Forelimb muscle (tissue), 1 donor: ENCODE results near the gene LOXHD1. TPM values are rescaled to one million over a fixed set of nuclear protein-coding genes. Genes with fewer than 3 reads are reported as not detected.

ENCODE experiments used
- DNase-seq: peaks from one replicate; pipeline ENCODE4 v3.0.0-alpha.2; 2013; ENCODE audit warnings: low read depth
- polyA plus RNA-seq: library from polyadenylated mRNA; unstranded; fragments of 120-200 nt; gene quantifications from one replicate; pipeline ENCODE4 v1.2.1, GENCODE V29; 2013; ENCODE audit not compliant: insufficient read length

The LOXHD1 gene
- polyA plus RNA-seq, 1 donor = 3.2 TPM

- no peak for DNase-seq
Observed at GRCh38 chr18:46574743-46575115, 82.3 kb downstream of the LOXHD1 start.

GRCh38 chr18:46574000-46574742 lies 82.8 kb downstream of the LOXHD1 start:
- DNase-seq = no peak

GRCh38 chr18:46573156-46573555 lies 83.9 kb downstream of the LOXHD1 start:
- no peak for DNase-seq

GRCh38 chr18:46571756-46572155 lies 85.3 kb downstream of the LOXHD1 start:
- no peak for DNase-seq

- no peak for DNase-seq
Observed at GRCh38 chr18:46570666-46571065, 86.4 kb downstream of the LOXHD1 start.

- no peak for DNase-seq
Observed at GRCh38 chr18:46570134-46570533, 86.9 kb downstream of the LOXHD1 start.

- no peak for DNase-seq
Observed at GRCh38 chr18:46569211-46569610, 87.8 kb downstream of the LOXHD1 start.

GRCh38 chr18:46567196-46567595 lies 89.8 kb downstream of the LOXHD1 start:
- DNase-seq = no peak

GRCh38 chr18:46566111-46566510 lies 90.9 kb downstream of the LOXHD1 start:
- DNase-seq = no peak

GRCh38 chr18:46565256-46565655 lies 91.8 kb downstream of the LOXHD1 start:
- DNase-seq = no peak

GRCh38 chr18:46563317-46563716 lies 93.7 kb downstream of the LOXHD1 start:
- no peak for DNase-seq

GRCh38 chr18:46562674-46563192 lies 94.3 kb downstream of the LOXHD1 start:
- DNase-seq = no peak

- no peak for DNase-seq
Observed at GRCh38 chr18:46560671-46561045, 96.4 kb downstream of the LOXHD1 start.

- no peak for DNase-seq
Observed at GRCh38 chr18:46559946-46560670, 96.9 kb downstream of the LOXHD1 start.

- no peak for DNase-seq
Observed at GRCh38 chr18:46559296-46559695, 97.7 kb downstream of the LOXHD1 start.

GRCh38 chr18:46556590-46557206 lies 100.3 kb downstream of the LOXHD1 start:
- DNase-seq = no peak

GRCh38 chr18:46555724-46556123 lies 101.3 kb downstream of the LOXHD1 start:
- no peak for DNase-seq

- DNase-seq = no peak
Observed at GRCh38 chr18:46555213-46555612, 101.8 kb downstream of the LOXHD1 start.

GRCh38 chr18:46554406-46555080 lies 102.5 kb downstream of the LOXHD1 start:
- no peak for DNase-seq

GRCh38 chr18:46550609-46551008 lies 106.4 kb downstream of the LOXHD1 start:
- DNase-seq = no peak

GRCh38 chr18:46547520-46547919 lies 109.5 kb downstream of the LOXHD1 start:
- DNase-seq = no peak

GRCh38 chr18:46546111-46546640 lies 110.8 kb downstream of the LOXHD1 start:
- no peak for DNase-seq
